ENCODE data around the gene SMAD3. TPM values are rescaled to one million over a fixed set of nuclear protein-coding genes. Genes with fewer than 3 reads are reported as not detected.

SMAD3 gene
- total and polyA plus RNA-seq, 2 donors (not counting 1 experiment from before 2014, with no cell fraction given): 55.9 to 163 TPM

DNA sequence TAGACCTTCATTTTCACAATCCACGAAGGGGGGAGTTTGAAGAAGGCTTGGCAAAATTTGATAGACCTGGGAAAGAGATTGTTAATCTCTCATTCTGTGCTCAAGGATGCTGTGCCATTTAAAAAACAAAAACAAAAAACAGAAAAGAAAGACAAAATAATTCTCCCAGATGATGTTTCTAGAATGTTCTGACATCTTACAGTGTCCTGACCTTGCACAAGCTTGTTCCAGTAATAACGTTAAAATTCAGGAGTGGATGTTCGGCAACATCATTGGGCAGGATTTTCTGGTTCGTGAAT is 79.9 kb downstream of the SMAD3 start:
- CTCF ChIA-PET: interaction anchor here (0.6 to 0.8 kb wide), 2 partner anchors 199 to 528 kb away, joined by 3 read pairs; no protein-coding TSS in a partner anchor
- intact Hi-C loops (cut with micrococcal nuclease): no loop called here
- TF ChIP-seq, protein P1, sequence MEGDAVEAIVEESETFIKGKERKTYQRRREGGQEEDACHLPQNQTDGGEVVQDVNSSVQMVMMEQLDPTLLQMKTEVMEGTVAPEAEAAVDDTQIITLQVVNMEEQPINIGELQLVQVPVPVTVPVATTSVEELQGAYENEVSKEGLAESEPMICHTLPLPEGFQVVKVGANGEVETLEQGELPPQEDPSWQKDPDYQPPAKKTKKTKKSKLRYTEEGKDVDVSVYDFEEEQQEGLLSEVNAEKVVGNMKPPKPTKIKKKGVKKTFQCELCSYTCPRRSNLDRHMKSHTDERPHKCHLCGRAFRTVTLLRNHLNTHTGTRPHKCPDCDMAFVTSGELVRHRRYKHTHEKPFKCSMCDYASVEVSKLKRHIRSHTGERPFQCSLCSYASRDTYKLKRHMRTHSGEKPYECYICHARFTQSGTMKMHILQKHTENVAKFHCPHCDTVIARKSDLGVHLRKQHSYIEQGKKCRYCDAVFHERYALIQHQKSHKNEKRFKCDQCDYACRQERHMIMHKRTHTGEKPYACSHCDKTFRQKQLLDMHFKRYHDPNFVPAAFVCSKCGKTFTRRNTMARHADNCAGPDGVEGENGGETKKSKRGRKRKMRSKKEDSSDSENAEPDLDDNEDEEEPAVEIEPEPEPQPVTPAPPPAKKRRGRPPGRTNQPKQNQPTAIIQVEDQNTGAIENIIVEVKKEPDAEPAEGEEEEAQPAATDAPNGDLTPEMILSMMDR (IDR thresholded peaks at IDR 0.05): no peak

GRCh38 chr15:67145710-67146109 is 80.3 kb downstream of the SMAD3 start:
- POLR2A ChIA-PET: no interaction called here

More for the DNA sequence above, 79.9 kb downstream of the SMAD3 start:
- peaks cover 100% of the 10 kb centered on the region for H3K79me2 ChIP-seq (ENCODE audit: control insufficient read depth, insufficient read depth, low read length)
- WGBS (ENCODE audit: insufficient coverage): 100% methylated on average over 2 of the region's 4 CpGs
- Mint-ChIP-seq H3K9me3 (ENCODE audit: insufficient read depth) (no peaks in the 10 kb centered on the region), H3K4me1 (peaks cover 94% of the 10 kb centered on the region), H3K27me3 (no peaks in the 10 kb centered on the region), H3K27ac (peak overlapping the region; percentile 16), H3K4me3 (no peak overlapping the region)
- H3K36me3 ChIP-seq (replicated peaks in 1 of 2; ENCODE audit: control extremely low read depth in 1 of 2, control insufficient read depth in 1 of 2, extremely low read depth in 1 of 2, insufficient read depth in 2 of 2, low read length in 1 of 2): no peaks in the 10 kb centered on the region
- no peak overlapping the region for H3K4me2 ChIP-seq (replicated peaks; ENCODE audit: low read depth, low read length, poor library complexity, severe bottlenecking)
- POLR2A ChIA-PET: no interaction called here
- no peak overlapping the region for H3K9ac ChIP-seq (ENCODE audit: low read length)
- peaks cover 80 to 88% of the 10 kb centered on the region in 2 donors for H3K4me1 ChIP-seq (ENCODE audit: control insufficient read depth in 2 of 2, insufficient read depth in 2 of 2, low read length in 2 of 2)
- H3K4me3 ChIP-seq (ENCODE audit: control extremely low read depth in 1 of 5, extremely low read depth in 1 of 5, insufficient read depth in 1 of 5, low read depth in 2 of 5, low read length in 4 of 5): no peak overlapping the region
- no peak for ATAC-seq (ENCODE audit: low read depth)
- no peak for DNase-seq
- peaks cover 100% of the 10 kb centered on the region for H4K20me1 ChIP-seq (ENCODE audit: control insufficient read depth, insufficient read depth, low read length, poor library complexity, severe bottlenecking)
- H2AFZ ChIP-seq (ENCODE audit: insufficient read depth, low read depth, low read length, poor library complexity, severe bottlenecking): no peak overlapping the region
- H3K27ac ChIP-seq (ENCODE audit: low read length in 2 of 2): peak overlapping the region in 1 of 2 donors; percentile 5
- H3K9me3 ChIP-seq (ENCODE audit: control extremely low read depth in 1 of 3, control insufficient read depth in 2 of 3, insufficient read depth in 1 of 3, low read length in 2 of 3): no peaks in the 10 kb centered on the region
- H3K27me3 ChIP-seq (replicated peaks in 1 of 4; ENCODE audit: control extremely low read depth in 1 of 4, control insufficient read depth in 3 of 4, insufficient read depth in 4 of 4, low read length in 3 of 4): no peaks in the 10 kb centered on the region

More at GRCh38 chr15:67145710-67146109, 80.3 kb downstream of the SMAD3 start:
- H3K9ac ChIP-seq (ENCODE audit: low read length): no peak overlapping the region
- H2AFZ ChIP-seq (ENCODE audit: insufficient read depth, low read depth, low read length, poor library complexity, severe bottlenecking): no peak overlapping the region
- peaks cover 100% of the 10 kb centered on the region for H3K79me2 ChIP-seq (ENCODE audit: control insufficient read depth, insufficient read depth, low read length)
- peak overlapping the region; percentile 20 for H3K4me2 ChIP-seq (replicated peaks; ENCODE audit: low read depth, low read length, poor library complexity, severe bottlenecking)
- Mint-ChIP-seq H3K27me3 (no peaks in the 10 kb centered on the region), H3K9me3 (ENCODE audit: insufficient read depth) (no peaks in the 10 kb centered on the region), H3K4me1 (peaks cover 94% of the 10 kb centered on the region), H3K27ac (no peak overlapping the region), H3K4me3 (no peak overlapping the region)
- TF ChIP-seq, protein P1 (IDR thresholded peaks at IDR 0.05): no peak
- TF ChIP-seq EZH2 (IDR thresholded peaks at IDR 0.05; ENCODE audit: borderline replicate concordance, insufficient read depth, low read depth, low read length, poor library complexity, severe bottlenecking): no peak
- H3K4me1 ChIP-seq (ENCODE audit: control insufficient read depth in 2 of 2, insufficient read depth in 2 of 2, low read length in 2 of 2): peaks cover 78 to 87% of the 10 kb centered on the region in 2 donors
- H3K4me3 ChIP-seq (ENCODE audit: control extremely low read depth in 1 of 5, extremely low read depth in 1 of 5, insufficient read depth in 1 of 5, low read depth in 2 of 5, low read length in 4 of 5): no peak overlapping the region
- H3K27ac ChIP-seq (ENCODE audit: low read length in 2 of 2): peak overlapping the region in 1 of 2 donors; percentile 2
- intact Hi-C loops (cut with micrococcal nuclease): no loop called here
- no peak for ATAC-seq (ENCODE audit: low read depth)
- no peak for DNase-seq
- no peaks in the 10 kb centered on the region for H3K27me3 ChIP-seq (replicated peaks in 1 of 4; ENCODE audit: control extremely low read depth in 1 of 4, control insufficient read depth in 3 of 4, insufficient read depth in 4 of 4, low read length in 3 of 4)
- CTCF ChIA-PET: interaction anchor here (0.6 to 0.8 kb wide), 2 partner anchors 199 to 528 kb away, joined by 3 read pairs; no protein-coding TSS in a partner anchor
- no peaks in the 10 kb centered on the region for H3K36me3 ChIP-seq (replicated peaks in 1 of 2; ENCODE audit: control extremely low read depth in 1 of 2, control insufficient read depth in 1 of 2, extremely low read depth in 1 of 2, insufficient read depth in 2 of 2, low read length in 1 of 2)
- H3K9me3 ChIP-seq (ENCODE audit: control extremely low read depth in 1 of 3, control insufficient read depth in 2 of 3, insufficient read depth in 1 of 3, low read length in 2 of 3): no peaks in the 10 kb centered on the region
- peaks cover 99% of the 10 kb centered on the region for H4K20me1 ChIP-seq (ENCODE audit: control insufficient read depth, insufficient read depth, low read length, poor library complexity, severe bottlenecking)
- WGBS (ENCODE audit: insufficient coverage): 100% methylated on average over 3 of the region's 4 CpGs
